H1 (cell line): ENCODE measurements around the gene WDR27. TPM values are rescaled to one million over a fixed set of nuclear protein-coding genes. Genes with fewer than 3 reads are reported as not detected.

Source experiments
- CTBP2 ChIP-seq: IDR thresholded peaks from 2 replicates; pipeline ENCODE4 v1.7.0; 2011; ENCODE audit warnings: borderline replicate concordance, mild to moderate bottlenecking, moderate library complexity, mixed read lengths, low read length; ENCODE audit not compliant: insufficient read depth, insufficient read length
- CTCF ChIP-seq, 3 experiments: IDR thresholded peaks; 1 replicate in 2 of 3; 2 replicates in 1 of 3; pipeline versions ENCODE4 v1.5.1 to v1.6.1; 2011; ENCODE audit warnings: low read length in 3 of 3, mild to moderate bottlenecking in 3 of 3, inconsistent platforms in 2 of 3, low read depth in 1 of 3, moderate library complexity in 1 of 3; ENCODE audit not compliant: insufficient read depth in 1 of 3; ENCODE audit errors: control extremely low read depth in 1 of 3
- EP300 ChIP-seq, 2 experiments: IDR thresholded peaks; 1 replicate in 1 of 2; 2 replicates in 1 of 2; pipeline ENCODE4 v1.6.1; 2011 to 2012; ENCODE audit warnings: low read depth in 2 of 2, low read length in 2 of 2, mild to moderate bottlenecking in 2 of 2, borderline replicate concordance in 1 of 2, inconsistent platforms in 1 of 2, moderate library complexity in 1 of 2
- polyA plus RNA-seq, 7 experiments: library from polyadenylated mRNA; depleted of rRNA in 3 of 7; stranded (reverse) in 5 of 7; unstranded in 2 of 7; fragments of >200 nt in 5 of 7; fragments of 200-250 nt in 2 of 7; gene quantifications; 1 replicate in 5 of 7; 2 replicates in 1 of 7; 4 replicates in 1 of 7; pipeline versions ENCODE4 v1.2.1 to v1.2.3, GENCODE V29; 2011 to 2013; ENCODE audit warnings: missing spikeins in 2 of 7, mixed read lengths in 2 of 7
- total RNA-seq: library from RNA; stranded (reverse); fragmentation: NEBNext Ultra II Directional; extraction: Animal tissue kit (Norgen Biotek cat#: 25700); gene quantifications from 2 replicates; pipeline ENCODE4 v1.2.1, GENCODE V29; 2021

Gene WDR27
- total and polyA plus RNA-seq, 2 of the 8 experiments (the other 6 are each of a cell fraction or from before 2014, with no cell fraction given): 53.6 to 68.6 TPM

- TF ChIP-seq CTCF (IDR thresholded peaks at IDR 0.05; ENCODE audit: control extremely low read depth in 1 of 3, insufficient read depth in 1 of 3, low read depth in 1 of 3, low read length in 3 of 3) (no peak), CTBP2 (no peak), EP300 (IDR thresholded peaks at IDR 0.05; ENCODE audit: borderline replicate concordance in 1 of 2, low read depth in 2 of 2, low read length in 2 of 2) (no peak)
Measured at GRCh38 chr6:169653691-169654090, 48.1 kb downstream of the WDR27 start (continued).
